GM12892 (cell line): Measurements from ENCODE around the gene ZDHHC12.

Experiments used
- POLR2A ChIP-seq: IDR thresholded peaks from 2 replicates; pipeline ENCODE4 v1.6.1; 2011; ENCODE audit warnings: low read depth, low read length, control low read depth
- POLR2AphosphoS5 ChIP-seq: IDR thresholded peaks from 2 replicates; pipeline ENCODE4 v1.6.1; 2011; ENCODE audit warnings: low read depth, low read length, control low read depth
- TAF1 ChIP-seq: IDR thresholded peaks from 2 replicates; pipeline ENCODE4 v1.6.1; 2011; ENCODE audit warnings: low read depth, mild to moderate bottlenecking, control low read depth, low read length, borderline replicate concordance

DNA sequence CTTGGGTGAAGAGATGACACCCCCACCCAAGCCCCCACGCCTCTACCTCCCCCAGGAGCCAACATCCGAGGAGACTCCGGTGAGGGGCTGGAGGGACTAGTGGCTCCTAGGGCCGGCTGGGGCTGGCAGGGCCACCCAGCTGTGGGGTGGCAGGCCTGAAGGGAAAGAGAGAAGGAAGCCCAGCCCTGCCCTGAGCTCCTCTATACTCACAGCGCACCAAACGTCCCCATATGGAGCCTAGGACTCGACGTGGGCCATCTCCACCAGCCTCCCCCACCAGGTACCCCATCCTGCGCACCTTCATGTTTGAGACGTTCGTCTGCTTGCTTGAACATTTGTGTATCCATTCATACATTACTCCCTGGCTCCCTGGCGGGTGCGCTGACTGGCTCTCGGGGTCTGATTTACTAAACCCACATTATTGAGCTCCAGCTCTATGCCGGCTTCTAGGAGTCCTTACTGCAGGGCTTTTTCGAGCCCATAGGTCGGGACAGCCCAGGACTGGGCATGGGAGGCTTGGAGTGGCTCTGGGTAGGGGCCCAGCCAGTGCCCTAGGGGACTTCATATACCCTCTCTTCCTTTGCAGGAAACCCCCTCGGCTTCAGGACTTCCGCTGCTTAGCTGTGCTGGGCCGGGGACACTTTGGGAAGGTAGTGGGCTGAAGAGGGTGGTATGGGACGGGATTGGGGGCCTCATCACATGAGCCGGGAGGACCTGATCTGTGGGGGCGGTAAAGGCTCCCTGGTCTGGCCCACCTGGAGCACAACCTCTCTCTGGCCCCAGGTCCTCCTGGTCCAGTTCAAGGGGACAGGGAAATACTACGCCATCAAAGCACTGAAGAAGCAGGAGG lies 9.1 kb downstream of the ZDHHC12 start:
- no peak for TF ChIP-seq POLR2AphosphoS5
- TF ChIP-seq POLR2A: no peak
- no peak for TF ChIP-seq TAF1
